CD4-positive, alpha-beta T cell treated with Interleukin-10 for 1 hour (primary cell): ENCODE results near the gene MYZAP.
A peak's percentile ranks its signal among the peaks of the same experiment; 100 is the strongest.

Experiments used
- DNase-seq: peaks from one replicate; pipeline ENCODE4 v3.0.0-alpha.2; 2020

Gene MYZAP

DNA sequence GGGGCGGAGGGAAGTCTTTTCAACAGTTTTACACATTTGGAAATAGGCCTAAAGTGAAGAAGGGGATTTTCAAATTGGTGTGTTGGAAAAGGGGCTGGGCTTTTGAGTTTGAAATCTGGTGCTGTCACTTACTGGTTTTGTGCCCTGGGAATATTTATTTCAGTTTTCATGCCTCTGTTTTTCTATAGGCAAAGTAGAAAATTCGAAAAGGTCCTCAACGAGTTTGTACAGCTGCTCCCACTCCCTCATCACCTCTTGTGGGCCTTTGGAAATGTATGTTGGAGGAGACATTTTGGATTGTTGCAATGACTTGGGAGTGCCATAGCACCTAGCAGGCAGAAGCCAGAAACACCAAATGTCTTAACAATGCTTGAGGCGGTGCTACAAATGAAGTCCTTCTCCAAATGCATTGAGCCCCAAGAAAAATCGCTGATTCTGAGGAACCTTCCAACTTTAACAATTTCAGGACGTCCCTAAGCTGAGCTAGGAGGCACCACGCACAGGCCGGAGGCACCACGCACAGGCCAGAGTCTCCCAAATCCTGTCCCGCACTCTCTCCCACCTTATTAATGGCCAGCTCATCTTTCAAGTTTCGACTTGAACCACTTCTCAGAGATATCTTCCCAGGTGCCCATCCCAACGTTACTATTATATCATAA is 114.2 kb downstream of the MYZAP start:
- DNase-seq: no peak

DNA sequence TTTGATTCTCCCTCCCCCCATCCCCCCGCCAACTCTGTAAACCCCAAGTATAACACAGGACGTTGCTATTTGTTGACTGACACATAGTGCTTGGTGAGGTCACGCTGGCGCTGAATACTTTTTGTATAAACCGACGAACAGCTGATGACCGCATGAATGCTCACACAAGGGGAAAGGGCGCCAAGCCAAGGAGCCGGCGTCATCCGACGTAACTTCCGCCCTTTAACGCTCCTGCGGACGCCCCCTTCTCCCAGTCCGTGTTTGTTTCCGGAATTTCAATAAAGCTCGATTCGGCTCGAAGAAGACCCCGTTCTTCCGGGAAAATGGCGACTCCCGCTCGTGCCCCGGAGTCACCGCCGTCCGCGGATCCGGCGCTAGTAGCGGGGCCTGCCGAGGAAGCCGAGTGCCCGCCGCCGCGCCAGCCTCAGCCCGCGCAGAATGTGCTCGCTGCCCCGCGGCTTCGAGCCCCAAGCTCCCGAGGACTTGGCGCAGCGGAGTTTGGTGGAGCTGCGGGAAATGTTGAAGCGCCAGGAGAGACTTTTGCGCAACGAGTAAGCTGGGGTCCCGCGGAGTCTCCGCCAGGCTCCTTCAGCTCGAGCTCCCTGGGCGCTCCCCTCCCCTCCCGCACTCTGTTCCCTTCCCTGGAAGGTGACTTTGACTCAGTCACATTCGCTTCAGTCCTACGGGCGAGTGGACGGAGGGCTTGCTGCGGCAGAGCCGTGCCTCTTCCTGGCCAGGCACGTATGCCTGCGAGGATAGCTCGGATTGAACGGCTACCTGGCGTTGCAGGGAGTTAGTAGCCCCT is 114.9 kb downstream of the MYZAP start, which contains the start of gene POLR2M:
TSS of gene POLR2M (plus strand) at position 310 of the 805 bp plus-strand sequence. CDS start at position 439, 129 bp downstream.
- peak; percentile 94 for DNase-seq

DNA sequence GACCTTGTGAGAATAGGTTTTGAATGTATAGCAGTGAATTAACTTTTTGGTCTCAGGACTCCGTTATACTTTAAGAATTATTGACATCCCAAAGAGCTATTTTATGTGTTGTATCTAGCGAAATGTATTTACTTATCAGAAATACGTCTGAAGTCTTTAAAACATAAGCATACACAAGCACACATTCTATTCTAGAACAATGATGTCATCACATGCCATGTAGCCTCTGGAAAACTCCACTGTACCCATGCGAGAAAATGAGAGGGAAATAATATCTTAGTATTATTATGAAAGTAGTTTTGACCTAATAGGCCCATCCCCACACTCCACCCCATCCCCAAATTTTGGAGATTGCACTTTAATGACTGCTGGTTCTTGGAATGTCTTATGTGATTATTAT is 116.3 kb downstream of the MYZAP start:
- no peak for DNase-seq

DNA sequence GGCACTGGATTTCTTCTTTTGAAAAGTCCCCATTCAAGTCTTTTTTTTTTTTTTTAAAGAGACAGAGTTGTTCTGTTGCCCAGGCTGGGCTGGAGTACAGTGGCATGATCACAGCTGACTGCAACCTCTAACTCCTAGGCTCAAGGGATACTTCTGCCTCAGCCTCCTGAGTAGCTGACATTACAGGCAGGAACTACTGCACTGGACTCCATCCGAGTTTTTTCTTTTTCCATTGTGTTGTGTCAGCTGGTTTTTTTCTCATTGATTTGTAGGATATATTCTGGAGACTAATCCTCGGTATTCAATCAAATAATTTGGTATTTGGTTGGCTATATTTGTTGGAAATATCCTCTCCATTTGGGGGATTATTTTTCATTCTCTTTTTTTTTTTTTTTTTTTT is 126.6 kb downstream of the MYZAP start:
- DNase-seq: no peak

DNA sequence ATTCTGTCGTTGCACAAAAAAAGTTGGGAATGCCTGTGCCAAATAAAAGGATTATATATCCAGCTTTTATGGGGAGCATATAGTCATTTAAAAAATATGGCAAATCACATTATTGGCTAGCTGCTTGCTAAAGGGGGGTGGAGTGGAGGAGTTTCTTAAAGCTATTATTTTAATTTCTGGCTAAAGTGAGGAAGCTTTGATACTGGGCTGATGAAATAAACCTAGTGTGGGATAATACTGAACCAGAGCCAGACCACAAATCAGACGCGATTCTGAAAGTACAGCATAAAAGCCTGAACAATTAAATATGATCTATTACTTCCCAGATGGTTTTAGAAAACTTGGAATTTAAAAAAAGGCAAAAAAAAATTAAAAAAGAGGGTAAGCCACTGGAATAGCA is 129.2 kb downstream of the MYZAP start:
- no peak for DNase-seq

DNA sequence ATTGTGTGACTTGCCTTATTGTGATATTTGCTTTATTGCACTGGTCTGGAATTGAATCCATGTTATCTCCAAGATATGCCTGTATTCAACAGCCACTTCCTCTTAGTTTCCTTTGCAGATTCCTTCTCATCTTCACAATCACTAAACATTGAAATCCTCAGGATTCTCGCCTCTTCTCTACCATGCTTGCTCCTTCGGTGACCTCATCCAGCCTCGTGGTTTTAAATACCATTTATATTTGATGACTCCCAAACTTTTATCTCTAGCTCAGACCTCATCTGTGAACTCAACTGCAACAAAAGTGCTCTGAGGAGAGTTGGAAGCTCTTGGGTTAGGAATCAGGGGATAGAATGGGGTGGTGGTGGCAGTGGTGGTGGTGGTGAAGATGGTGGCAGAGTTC is 134.7 kb downstream of the MYZAP start:
- no peak for DNase-seq

DNA sequence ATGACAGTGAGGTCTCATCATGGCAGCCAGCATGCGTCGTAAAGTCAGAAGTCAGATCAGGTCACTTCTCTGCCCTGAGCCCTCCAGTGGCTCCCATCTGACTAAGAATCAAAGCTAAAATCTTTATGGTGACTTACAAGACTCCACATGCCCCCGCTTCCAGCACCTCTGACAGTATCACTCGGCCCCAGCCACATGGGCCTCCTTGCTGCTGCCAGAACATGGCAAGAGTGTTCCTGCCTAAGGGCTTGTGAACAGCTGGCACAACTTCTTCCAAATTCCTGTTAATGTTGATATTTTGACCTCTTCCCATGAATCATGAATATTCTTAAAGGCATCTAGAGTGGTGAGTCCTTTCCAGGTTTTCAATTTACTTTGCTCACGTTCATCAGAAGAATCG is 135.3 kb downstream of the MYZAP start:
- DNase-seq: no peak

DNA sequence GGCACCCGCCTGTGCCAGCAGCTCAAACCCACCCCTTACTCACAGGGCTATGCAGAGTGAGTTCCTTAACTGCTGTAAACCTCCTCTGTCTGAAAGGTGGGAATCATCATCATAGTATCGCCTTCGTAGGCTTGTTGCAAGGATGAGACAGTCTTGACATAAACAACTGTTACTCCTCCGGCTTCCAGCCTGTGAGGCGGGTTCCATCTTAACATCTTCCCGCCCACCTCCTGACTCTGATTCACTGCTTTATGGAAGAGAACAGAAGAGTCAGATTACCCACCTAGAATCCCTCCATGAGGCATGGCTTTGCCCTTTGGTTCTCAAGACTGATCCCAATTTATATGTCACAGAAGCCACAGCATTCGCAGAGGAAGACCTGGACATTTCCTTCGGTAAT is 136.7 kb downstream of the MYZAP start:
- no peak for DNase-seq

DNA sequence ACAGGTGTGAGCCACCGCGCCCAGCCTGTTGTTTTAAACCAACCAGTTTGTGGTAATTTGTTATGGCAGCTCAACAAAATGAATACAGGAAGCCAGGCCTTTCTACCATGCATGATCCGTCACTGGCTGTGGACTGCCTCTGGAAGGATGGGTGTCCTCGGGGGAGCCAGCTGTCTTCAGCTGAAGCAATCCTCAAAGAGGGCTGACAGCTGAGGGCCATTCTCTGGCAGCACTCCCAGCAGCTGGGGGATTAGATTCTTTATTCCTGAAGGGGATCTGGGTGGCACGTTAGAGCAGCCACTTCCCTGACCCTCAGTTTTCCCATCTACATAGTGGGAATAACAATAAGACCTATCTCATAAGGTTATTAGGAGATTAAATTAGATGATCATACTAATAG is 139.2 kb downstream of the MYZAP start:
- DNase-seq: no peak

DNA sequence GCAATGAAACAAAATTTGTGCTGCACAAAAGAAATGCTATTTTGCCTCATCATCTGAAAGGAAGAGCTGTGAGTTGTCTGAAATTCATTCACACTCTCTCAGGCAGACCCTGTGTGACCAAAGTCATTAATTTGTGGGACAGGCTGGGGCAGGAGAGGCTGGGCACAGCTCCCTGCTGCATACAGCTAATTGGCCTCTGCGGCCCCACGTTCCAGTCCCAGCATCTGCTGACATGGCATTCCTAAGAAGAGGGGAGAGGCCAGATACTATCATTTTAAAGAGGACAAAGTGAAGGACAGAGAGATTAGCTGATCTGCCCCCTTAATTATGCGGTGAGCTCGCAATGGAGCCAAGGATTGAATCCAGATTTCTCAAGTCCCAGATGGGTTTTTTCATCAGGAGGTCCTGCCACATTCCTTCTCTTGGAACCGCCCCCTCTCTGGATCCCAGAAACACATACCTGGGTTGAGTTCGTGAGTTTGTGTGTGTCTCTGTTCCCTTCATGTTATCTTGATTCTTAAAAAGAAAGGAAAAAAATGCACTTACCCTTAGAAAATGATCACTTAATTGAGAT is 139.9 kb downstream of the MYZAP start:
- no peak for DNase-seq

DNA sequence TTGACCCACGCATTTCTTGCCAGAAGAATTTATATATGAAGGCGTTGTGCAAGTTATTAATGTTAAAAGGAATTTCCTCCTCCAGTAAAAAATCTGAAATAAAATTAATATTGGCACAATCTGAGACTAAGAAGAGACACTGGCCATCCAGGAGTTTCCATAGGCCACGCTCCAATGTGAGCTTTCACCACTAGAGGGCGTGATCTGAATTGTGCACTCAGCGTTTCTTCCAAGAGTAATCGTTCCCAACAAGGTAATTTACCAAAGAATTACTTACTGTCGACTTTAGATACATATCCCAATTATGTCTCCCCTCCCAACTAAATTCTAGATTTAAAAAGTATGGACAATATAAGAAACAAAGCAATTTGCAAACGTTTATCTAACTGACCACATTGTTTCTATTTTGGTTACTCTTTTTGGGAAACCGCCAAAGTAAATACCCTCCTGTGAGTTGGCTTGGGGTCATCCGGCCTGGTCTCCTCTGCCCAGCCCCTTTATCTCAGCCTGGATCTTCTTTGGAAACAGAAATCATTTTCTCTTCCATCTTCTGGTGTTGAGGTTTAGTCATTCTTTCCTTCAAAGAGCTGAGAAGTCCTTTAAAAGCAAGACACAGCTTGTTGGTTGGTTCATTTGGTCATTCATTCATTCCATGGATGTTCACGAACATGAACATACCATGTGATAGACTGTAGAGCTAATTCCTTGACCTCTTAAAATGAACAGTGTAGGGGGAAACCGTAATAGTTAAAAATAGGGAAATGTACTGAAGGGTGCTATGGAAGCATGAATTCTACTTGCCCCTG is 141.0 kb downstream of the MYZAP start:
- DNase-seq: peak; percentile 49

DNA sequence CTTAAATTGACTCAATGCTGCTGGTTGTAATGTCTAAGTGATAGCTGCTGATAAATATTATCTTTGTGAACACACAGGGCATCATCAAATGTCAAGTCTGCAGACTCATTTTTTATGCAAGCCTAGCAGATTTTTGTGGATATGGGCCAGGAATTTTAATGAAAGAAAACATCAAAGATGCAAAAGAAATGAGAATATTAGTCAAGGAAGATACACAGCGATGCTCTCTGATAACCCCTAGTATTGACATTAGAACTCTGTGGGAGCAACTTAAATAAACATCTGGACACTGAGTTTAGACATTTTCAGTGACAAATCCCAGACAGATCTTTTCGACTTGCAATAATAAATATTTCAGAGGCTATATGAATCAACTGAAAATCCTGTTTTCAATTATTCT is 143.2 kb downstream of the MYZAP start:
- no peak for DNase-seq
